GM13976 (cell line): ENCODE measurements around the gene SUPT3H.

ENCODE experiments used
- DNase-seq: peaks from one replicate; pipeline ENCODE4 v3.0.0; 2012; ENCODE audit warnings: low spot score
- CTCF ChIP-seq: IDR thresholded peaks from 2 replicates; pipeline ENCODE4 v1.5.1; 2012; ENCODE audit warnings: borderline replicate concordance, mild to moderate bottlenecking; ENCODE audit not compliant: insufficient read depth; ENCODE audit errors: extremely low read depth, missing control alignments, control extremely low read depth
- in situ Hi-C: fragments of 300-500 bp; cut with MboI; formaldehyde crosslinking; loops from one replicate; pipeline ENCODE4 v1.12.0; 2022; ENCODE audit warnings: low sequenced_read_pairs, mixed read lengths, inconsistent platforms; ENCODE audit not compliant: unreplicated experiment

Gene SUPT3H

GRCh38 chr6:45086360-45087084, 291.2 kb downstream of the SUPT3H start:
- in situ Hi-C loops, result no loop called here
- no peak for TF ChIP-seq CTCF

DNA sequence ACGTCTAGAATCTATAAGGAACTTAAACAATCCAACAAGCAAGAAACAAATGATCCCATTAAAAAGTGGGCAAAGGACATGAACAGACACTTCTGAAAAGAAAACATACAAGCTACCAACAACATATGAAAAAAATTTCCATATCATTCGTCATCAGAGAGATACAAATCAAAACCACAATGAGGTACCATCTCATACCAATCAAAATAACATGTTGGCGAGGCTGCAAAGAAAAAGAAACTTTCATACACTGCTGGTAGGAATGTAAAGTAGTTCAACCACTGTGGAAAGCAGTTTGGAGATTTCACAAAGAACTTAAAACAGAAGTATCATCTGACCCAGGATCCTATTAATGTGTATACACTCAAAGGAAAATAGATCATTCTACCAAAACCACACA, 293.5 kb downstream of the SUPT3H start:
- DNase-seq, result no peak
- in situ Hi-C loops, result no loop called here
- no peak for TF ChIP-seq CTCF

More at GRCh38 chr6:45086360-45087084, 291.2 kb downstream of the SUPT3H start:
- DNase-seq, result no peak

DNA sequence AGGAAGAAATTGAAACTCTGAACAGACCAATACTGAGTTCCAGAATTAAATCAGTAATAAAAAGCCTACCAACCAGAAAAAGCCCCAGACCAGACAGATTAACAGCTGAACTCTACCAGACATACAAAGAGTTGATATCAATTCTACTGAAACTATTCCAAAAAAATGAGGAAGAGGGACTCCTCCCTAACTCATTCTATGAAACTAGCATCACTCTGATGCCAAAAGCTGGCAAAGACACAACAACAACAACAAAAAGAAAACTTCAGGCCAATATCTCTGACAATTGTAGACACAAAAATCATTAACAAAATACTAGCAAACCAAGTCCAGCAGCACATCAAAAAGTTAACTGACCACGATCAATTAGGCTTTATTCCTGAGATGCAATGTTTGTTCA, 295.6 kb downstream of the SUPT3H start:
- DNase-seq, result no peak
- in situ Hi-C loops, result no loop called here
- TF ChIP-seq CTCF, result no peak

DNA sequence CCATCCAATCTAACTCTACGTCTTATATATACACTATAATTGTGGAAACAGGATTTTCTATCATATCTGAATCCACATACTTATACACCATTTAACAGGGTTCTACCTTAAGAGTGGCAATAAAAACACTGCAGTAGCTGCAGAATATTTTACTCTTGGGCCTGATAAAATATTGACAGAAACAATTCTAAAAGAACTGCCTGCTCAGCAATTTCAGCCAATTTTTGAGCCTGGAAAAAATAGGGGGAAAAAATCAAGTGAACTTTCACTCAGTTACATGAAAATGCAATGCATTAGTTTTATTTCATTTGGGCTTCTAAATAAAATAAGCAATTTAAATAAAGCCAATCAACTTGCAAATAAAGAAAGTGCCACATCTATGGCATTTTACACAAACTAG, 296.1 kb downstream of the SUPT3H start:
- no peak for DNase-seq
- in situ Hi-C loops, result no loop called here
- TF ChIP-seq CTCF, result no peak

- no peak for TF ChIP-seq CTCF
- DNase-seq, result no peak
- in situ Hi-C loops, result no loop called here
Measured at GRCh38 chr6:45078432-45078831, 299.3 kb downstream of the SUPT3H start.

GRCh38 chr6:45076217-45076930, 301.4 kb downstream of the SUPT3H start:
- in situ Hi-C loops, result no loop called here
- no peak for DNase-seq
- TF ChIP-seq CTCF, result no peak
